GM18526 (cell line): ENCODE results near the gene GRIK5.

ENCODE experiments used
- POLR2A ChIP-seq: IDR thresholded peaks from 3 replicates; pipeline ENCODE4 v1.6.1; 2011; ENCODE audit not compliant: insufficient read length; ENCODE audit errors: extremely low read depth

The GRIK5 gene

GRCh38 chr19:41971363-41971762 lies 98.6 kb downstream of the GRIK5 start:
- no peak for TF ChIP-seq POLR2A

GRCh38 chr19:41969772-41970458 lies 100.1 kb downstream of the GRIK5 start:
- TF ChIP-seq POLR2A, result no peak

- no peak for TF ChIP-seq POLR2A
Measured at GRCh38 chr19:41968751-41969595, 101.0 kb downstream of the GRIK5 start.

- no peak for TF ChIP-seq POLR2A
Measured at GRCh38 chr19:41967054-41967783, 102.8 kb downstream of the GRIK5 start.

- TF ChIP-seq POLR2A, result no peak
Measured at GRCh38 chr19:41965106-41965505, 104.9 kb downstream of the GRIK5 start.

GRCh38 chr19:41960973-41961372 lies 109.0 kb downstream of the GRIK5 start:
- TF ChIP-seq POLR2A, result no peak

- TF ChIP-seq POLR2A, result peak; percentile 55
Measured at GRCh38 chr19:41959056-41960053, 110.7 kb downstream of the GRIK5 start, which contains the start of gene RABAC1. Gene RABAC1, minus strand, starts transcription at chr19:41959321. Its CDS starts 29 bp downstream, at chr19:41959292.

- TF ChIP-seq POLR2A, result no peak
Measured at GRCh38 chr19:41958367-41959055, 111.5 kb downstream of the GRIK5 start.

GRCh38 chr19:41957838-41958366 lies 112.1 kb downstream of the GRIK5 start:
- no peak for TF ChIP-seq POLR2A

- no peak for TF ChIP-seq POLR2A
Measured at GRCh38 chr19:41957161-41957837, 112.7 kb downstream of the GRIK5 start.

- no peak for TF ChIP-seq POLR2A
Measured at GRCh38 chr19:41956621-41957020, 113.4 kb downstream of the GRIK5 start.

GRCh38 chr19:41955521-41955920 lies 114.5 kb downstream of the GRIK5 start:
- TF ChIP-seq POLR2A, result no peak

GRCh38 chr19:41951686-41952172 lies 118.3 kb downstream of the GRIK5 start:
- no peak for TF ChIP-seq POLR2A
